SH-SY5Y (cell line): Measurements from ENCODE around the gene PSMC1.

ENCODE experiments used
- GATA2 ChIP-seq: IDR thresholded peaks from 2 replicates; pipeline ENCODE4 v1.6.1; 2011; ENCODE audit warnings: mild to moderate bottlenecking, low read depth, low read length
- GATA3 ChIP-seq: IDR thresholded peaks from 2 replicates; pipeline ENCODE4 v1.6.1; 2011; ENCODE audit warnings: low read depth, mild to moderate bottlenecking, low read length, moderate library complexity

- TF ChIP-seq GATA2 (no peak), GATA3 (no peak)
Measured at GRCh38 chr14:90302529-90303303, 46.4 kb downstream of the PSMC1 start.
